ENCODE results near the gene SOCS7.

Gene SOCS7

GRCh38 chr17:38443356-38444031 lies 91.8 kb downstream of the SOCS7 start:
- no peak for TF ChIP-seq CTCF (IDR thresholded peaks at IDR 0.05; ENCODE audit: low read depth, low read length)
- in situ Hi-C loops (cut with HindIII; ENCODE audit: low sequenced_read_pairs): no loop called here
- no peak overlapping the region for H3K4me3 ChIP-seq (ENCODE audit: low read depth, low read length)
- DNase-seq (ENCODE audit: low read depth, low spot score): no peak

- peak; percentile 62 for DNase-seq (ENCODE audit: low read depth, low spot score)
- in situ Hi-C loops (cut with HindIII; ENCODE audit: low sequenced_read_pairs): no loop called here
- no peak overlapping the region for H3K4me3 ChIP-seq (ENCODE audit: low read depth, low read length)
- peak; percentile 93 for TF ChIP-seq CTCF (IDR thresholded peaks at IDR 0.05; ENCODE audit: low read depth, low read length)
Observed at GRCh38 chr17:38444151-38444550, 92.5 kb downstream of the SOCS7 start.

DNA sequence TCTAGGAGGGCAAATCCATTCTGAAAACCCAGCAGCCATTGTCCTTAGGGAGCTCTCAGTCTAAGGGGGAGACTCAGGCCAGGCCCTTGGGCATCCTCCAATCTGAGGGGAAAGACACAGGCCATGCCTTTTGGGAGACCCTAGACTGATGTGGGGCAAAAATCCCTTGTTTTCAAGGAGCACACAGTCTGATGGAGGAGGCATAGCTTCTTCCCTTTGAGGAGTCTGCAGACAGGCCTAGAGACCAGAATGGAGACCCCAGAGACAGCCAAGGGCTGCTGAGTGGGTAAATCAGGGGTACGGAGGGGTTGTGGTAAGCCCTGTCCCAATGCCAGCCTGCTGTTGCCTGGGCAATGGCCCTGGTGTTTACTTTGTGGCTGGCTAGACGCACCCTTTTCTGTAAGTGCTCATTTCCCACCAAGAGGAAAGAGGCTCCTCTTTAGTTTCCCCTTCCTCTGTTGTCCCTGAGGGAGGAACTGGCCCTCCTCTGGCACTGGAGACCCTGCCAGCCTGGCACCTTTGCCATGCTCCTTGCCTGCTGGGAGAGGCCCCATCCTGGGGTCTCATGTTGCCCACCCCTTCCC lies 96.0 kb downstream of the SOCS7 start:
- no peak overlapping the region for H3K4me3 ChIP-seq (ENCODE audit: low read depth, low read length)
- DNase-seq (ENCODE audit: low read depth, low spot score): peak; percentile 32
- in situ Hi-C loops (cut with HindIII; ENCODE audit: low sequenced_read_pairs): no loop called here
- TF ChIP-seq CTCF (IDR thresholded peaks at IDR 0.05; ENCODE audit: low read depth, low read length): no peak

DNA sequence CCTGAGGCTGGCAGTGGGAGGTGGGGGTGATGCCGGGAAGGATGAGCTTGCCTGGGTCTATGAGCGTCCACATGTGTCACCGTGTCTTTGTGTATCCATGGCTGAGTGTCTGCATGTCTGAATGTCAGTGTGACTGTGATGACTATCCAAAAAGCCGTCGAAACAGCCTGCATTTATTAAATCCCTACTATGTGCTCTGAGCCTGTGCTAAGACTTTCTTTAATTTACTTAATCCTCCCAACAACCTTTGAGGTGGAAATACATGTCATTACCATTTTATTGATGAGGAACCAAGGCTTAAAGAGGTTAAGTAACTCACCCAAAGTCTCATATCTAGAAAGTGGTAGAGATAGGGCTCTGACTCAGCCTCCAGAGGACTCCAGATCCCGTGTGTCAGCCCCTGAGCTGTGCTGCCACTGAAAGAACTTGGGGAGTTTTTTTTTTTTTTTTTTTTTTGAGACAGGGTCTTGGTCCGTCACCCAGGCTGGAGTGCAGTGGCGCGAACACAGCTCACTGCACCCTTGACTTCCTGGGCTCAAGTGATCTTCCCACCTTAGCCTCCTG lies 96.6 kb downstream of the SOCS7 start:
- H3K4me3 ChIP-seq (ENCODE audit: low read depth, low read length): no peak overlapping the region
- no peak for DNase-seq (ENCODE audit: low read depth, low spot score)
- TF ChIP-seq CTCF (IDR thresholded peaks at IDR 0.05; ENCODE audit: low read depth, low read length): no peak
- in situ Hi-C loops (cut with HindIII; ENCODE audit: low sequenced_read_pairs): no loop called here

DNA sequence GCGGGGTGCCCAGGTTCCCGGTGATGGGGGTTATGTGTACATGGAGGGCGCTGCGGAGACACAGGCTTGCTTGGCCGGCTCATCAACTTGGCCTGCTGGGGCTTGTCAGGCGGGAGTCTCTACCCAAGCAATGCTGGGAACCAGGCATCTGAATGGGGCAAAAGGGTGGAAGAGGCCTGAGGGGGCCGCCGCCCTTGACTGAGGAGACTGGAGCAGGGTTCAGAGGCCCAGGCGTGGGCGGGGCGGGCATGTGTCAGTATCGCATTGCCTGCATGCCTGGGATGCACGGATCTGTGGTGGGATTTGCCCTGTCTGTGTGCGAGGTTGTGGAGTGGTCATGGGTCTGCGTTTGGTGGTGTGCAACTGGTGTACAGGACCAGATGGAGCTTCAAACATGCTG lies 97.7 kb downstream of the SOCS7 start:
- in situ Hi-C loops (cut with HindIII; ENCODE audit: low sequenced_read_pairs): no loop called here
- H3K4me3 ChIP-seq (ENCODE audit: low read depth, low read length): no peak overlapping the region
- DNase-seq (ENCODE audit: low read depth, low spot score): no peak
- TF ChIP-seq CTCF (IDR thresholded peaks at IDR 0.05; ENCODE audit: low read depth, low read length): no peak

DNA sequence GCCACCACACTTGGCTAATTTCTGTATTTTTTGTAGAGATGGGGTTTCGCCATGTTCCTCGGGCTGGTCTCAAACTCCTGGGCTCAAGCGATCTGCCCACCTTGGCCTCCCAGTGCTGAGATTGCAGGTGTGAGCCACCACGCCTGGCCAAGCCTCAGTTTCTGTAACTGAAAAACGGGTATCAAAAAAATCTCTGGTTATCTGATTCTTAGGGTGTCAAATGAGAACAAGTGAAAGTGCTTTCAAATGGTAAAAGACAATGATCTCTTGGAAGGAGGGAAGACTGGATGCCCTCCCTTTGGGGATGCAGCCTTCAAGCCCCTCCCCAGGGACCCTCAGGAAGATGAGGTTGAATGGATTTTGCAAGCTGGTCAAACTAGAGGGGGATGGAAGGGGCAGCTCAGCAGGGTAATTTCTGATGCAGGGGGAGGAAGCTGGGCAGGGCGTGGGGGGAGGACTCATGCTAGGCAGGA lies 98.9 kb downstream of the SOCS7 start:
- DNase-seq (ENCODE audit: low read depth, low spot score): no peak
- no peak overlapping the region for H3K4me3 ChIP-seq (ENCODE audit: low read depth, low read length)
- TF ChIP-seq CTCF (IDR thresholded peaks at IDR 0.05; ENCODE audit: low read depth, low read length): no peak
- in situ Hi-C loops (cut with HindIII; ENCODE audit: low sequenced_read_pairs): no loop called here
